22Rv1 (cell line): Measurements from ENCODE around the gene RFWD3.

Experiments
- ZFX ChIP-seq: fragments of 450-650 bp; IDR thresholded peaks from 2 replicates; pipeline ENCODE4 v1.6.1; 2017; ENCODE audit warnings: antibody characterized with exemption, borderline replicate concordance
- TF ChIP-seq, protein P1 (sequence below): fragments of 450-650 bp; IDR thresholded peaks from 2 replicates; pipeline ENCODE4 v1.5.1; 2017; ENCODE audit warnings: mild to moderate bottlenecking

DNA sequence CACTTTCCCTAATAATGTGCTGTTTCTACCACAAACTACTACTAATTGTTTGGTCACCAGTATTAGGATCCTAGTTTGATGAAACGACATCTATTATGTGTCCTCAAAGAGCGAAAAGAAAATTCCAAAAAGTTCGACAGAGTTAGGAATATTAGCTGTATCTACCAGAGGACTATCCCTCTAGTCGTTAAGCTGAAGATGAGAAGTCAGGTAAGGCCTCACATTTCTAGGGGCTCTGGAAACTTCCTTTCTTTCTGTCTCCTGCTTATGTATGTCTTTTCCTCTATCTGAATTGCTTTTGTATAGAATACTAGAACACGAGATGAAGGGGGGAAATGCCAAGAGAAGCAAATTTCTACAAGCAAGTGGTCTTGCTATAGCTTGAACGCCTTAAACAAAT, 61.3 kb downstream of the RFWD3 start:
- TF ChIP-seq, protein P1, sequence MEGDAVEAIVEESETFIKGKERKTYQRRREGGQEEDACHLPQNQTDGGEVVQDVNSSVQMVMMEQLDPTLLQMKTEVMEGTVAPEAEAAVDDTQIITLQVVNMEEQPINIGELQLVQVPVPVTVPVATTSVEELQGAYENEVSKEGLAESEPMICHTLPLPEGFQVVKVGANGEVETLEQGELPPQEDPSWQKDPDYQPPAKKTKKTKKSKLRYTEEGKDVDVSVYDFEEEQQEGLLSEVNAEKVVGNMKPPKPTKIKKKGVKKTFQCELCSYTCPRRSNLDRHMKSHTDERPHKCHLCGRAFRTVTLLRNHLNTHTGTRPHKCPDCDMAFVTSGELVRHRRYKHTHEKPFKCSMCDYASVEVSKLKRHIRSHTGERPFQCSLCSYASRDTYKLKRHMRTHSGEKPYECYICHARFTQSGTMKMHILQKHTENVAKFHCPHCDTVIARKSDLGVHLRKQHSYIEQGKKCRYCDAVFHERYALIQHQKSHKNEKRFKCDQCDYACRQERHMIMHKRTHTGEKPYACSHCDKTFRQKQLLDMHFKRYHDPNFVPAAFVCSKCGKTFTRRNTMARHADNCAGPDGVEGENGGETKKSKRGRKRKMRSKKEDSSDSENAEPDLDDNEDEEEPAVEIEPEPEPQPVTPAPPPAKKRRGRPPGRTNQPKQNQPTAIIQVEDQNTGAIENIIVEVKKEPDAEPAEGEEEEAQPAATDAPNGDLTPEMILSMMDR: no peak
- TF ChIP-seq ZFX: no peak
